SU-DHL-6 (cell line): ENCODE data around the gene EXD2.

ENCODE experiments used
- H2AFZ ChIP-seq: fragments of 200-600 bp; sonication (generic); 2 replicates; pipeline ENCODE4 v1.6.1; 2014; ENCODE audit warnings: low read depth, mild to moderate bottlenecking, moderate library complexity, mixed read lengths, antibody characterized with exemption, low read length; ENCODE audit not compliant: severe bottlenecking
- H3F3A ChIP-seq: fragments of 200-600 bp; shearing (Covaris generic); 2 replicates; pipeline ENCODE4 v1.6.0; 2016; ENCODE audit warnings: antibody characterized with exemption, mild to moderate bottlenecking; ENCODE audit not compliant: insufficient read depth
- H3K27ac ChIP-seq: fragments of 200-600 bp; sonication (generic); 2 replicates; pipeline ENCODE4 v1.5.1; 2016; ENCODE audit warnings: low read depth, mild to moderate bottlenecking, low read length, moderate library complexity, mixed read lengths
- H3K27me3 ChIP-seq: fragments of 200-600 bp; sonication (generic), shearing (Covaris generic); 2 replicates; pipeline ENCODE4 v1.6.0; 2014; ENCODE audit warnings: mild to moderate bottlenecking, low read length
- H3K36me3 ChIP-seq: fragments of 200-600 bp; sonication (generic); 2 replicates; pipeline ENCODE4 v1.6.1; 2014; ENCODE audit warnings: mild to moderate bottlenecking, low read length, mixed read lengths
- H3K4me2 ChIP-seq: fragments of 300-600, 200-600 bp; shearing (Covaris generic), sonication (generic); 2 replicates; pipeline ENCODE4 v1.6.0; 2014; ENCODE audit warnings: low read length, low read depth, mild to moderate bottlenecking; ENCODE audit not compliant: poor library complexity, severe bottlenecking
- H3K4me3 ChIP-seq: fragments of 200-600 bp; sonication (generic); 2 replicates; pipeline ENCODE4 v1.5.1; 2014; ENCODE audit warnings: antibody characterized with exemption, low read length, mild to moderate bottlenecking, mixed read lengths; ENCODE audit not compliant: insufficient read depth, poor library complexity, severe bottlenecking
- H3K79me2 ChIP-seq: fragments of 200-600 bp; sonication (generic); 2 replicates; pipeline ENCODE4 v1.6.1; 2014; ENCODE audit warnings: mild to moderate bottlenecking, low read length, moderate library complexity; ENCODE audit not compliant: insufficient read depth
- H3K9ac ChIP-seq: fragments of 200-600 bp; sonication (generic); 2 replicates; pipeline ENCODE4 v1.7.0; 2014; ENCODE audit warnings: mild to moderate bottlenecking, low read length
- H3K9me2 ChIP-seq: fragments of 200-600 bp; sonication (generic); replicated peaks from 2 replicates; pipeline ENCODE4 v1.6.1; 2014; ENCODE audit warnings: low read length; ENCODE audit not compliant: insufficient read depth
- H3K9me3 ChIP-seq: fragments of 200-600 bp; sonication (generic); 2 replicates; pipeline ENCODE4 v1.6.1; 2014; ENCODE audit warnings: low read length, mixed read lengths; ENCODE audit not compliant: insufficient read depth
- H4K20me1 ChIP-seq: fragments of 200-600 bp; sonication (generic); 2 replicates; pipeline ENCODE4 v1.6.1; 2014; ENCODE audit warnings: low read depth, mild to moderate bottlenecking, antibody characterized with exemption, low read length, moderate library complexity, mixed read lengths
- CTCF ChIP-seq: fragments of 200-600 bp; sonication (generic); IDR thresholded peaks from one replicate; pipeline ENCODE4 v1.5.1; 2017; ENCODE audit warnings: antibody characterized with exemption, mild to moderate bottlenecking, low read length, moderate library complexity; ENCODE audit not compliant: insufficient read depth, poor library complexity, severe bottlenecking
- EZH2phosphoT487 ChIP-seq: fragments of 200-600 bp; sonication (generic), shearing (Covaris generic); conservative IDR thresholded peaks from 2 replicates; pipeline ENCODE4 v1.6.1; 2018; ENCODE audit warnings: mild to moderate bottlenecking, antibody characterized with exemption, low read length, moderate library complexity, mixed read lengths

Gene EXD2

GRCh38 chr14:69191340-69192111, at the start of gene EXD2:
TSS of gene EXD2 (plus strand) at chr14:69191498. CDS start at chr14:69209471, 17,973 bp downstream.
- Histone ChIP-seq H3K27ac (no peak within 1 kb of the TSS), H3K79me2 (no peaks in the 10 kb centered on the region), H3K27me3 (no peaks in the 10 kb centered on the region), H3K9me2 (no peaks in the 10 kb centered on the region), H3F3A (no peaks in the 10 kb centered on the region), H3K4me3 (no peak within 1 kb of the TSS), H3K9ac (no peak within 1 kb of the TSS), H3K9me3 (no peaks in the 10 kb centered on the region), H3K36me3 (no peaks in the 10 kb centered on the region), H4K20me1 (no peaks in the 10 kb centered on the region), H2AFZ (no peak within 1 kb of the TSS), H3K4me2 (peak within 1 kb of the TSS; percentile 19)
- TF ChIP-seq EZH2phosphoT487 (no peak), CTCF (no peak)

GRCh38 chr14:69141550-69141949, 49.7 kb upstream of the EXD2 start:
- Histone ChIP-seq H3K27me3 (no peaks in the 10 kb centered on the region), H3K9me2 (no peaks in the 10 kb centered on the region), H3F3A (no peaks in the 10 kb centered on the region), H3K79me2 (peaks cover 44% of the 10 kb centered on the region), H4K20me1 (no peaks in the 10 kb centered on the region; the same call in 1 of the 2 replicates), H3K27ac (no peak overlapping the region), H3K4me3 (no peak overlapping the region), H2AFZ (no peak overlapping the region), H3K4me2 (no peak overlapping the region), H3K9me3 (no peaks in the 10 kb centered on the region), H3K9ac (no peak overlapping the region), H3K36me3 (no peaks in the 10 kb centered on the region)
- TF ChIP-seq EZH2phosphoT487 (no peak), CTCF (no peak)

GRCh38 chr14:69142101-69142500, 49.2 kb upstream of the EXD2 start:
- Histone ChIP-seq H3K9me2 (no peaks in the 10 kb centered on the region), H3K27me3 (no peaks in the 10 kb centered on the region), H3K9me3 (no peaks in the 10 kb centered on the region), H3K4me3 (no peak overlapping the region), H3K79me2 (peaks cover 44% of the 10 kb centered on the region), H3K27ac (no peak overlapping the region), H3K9ac (no peak overlapping the region), H2AFZ (no peak overlapping the region), H3K4me2 (no peak overlapping the region), H4K20me1 (no peaks in the 10 kb centered on the region; the same call in 1 of the 2 replicates), H3K36me3 (no peaks in the 10 kb centered on the region), H3F3A (no peaks in the 10 kb centered on the region)
- TF ChIP-seq CTCF, result no peak
- TF ChIP-seq EZH2phosphoT487, result no peak
